DOHH2 (cell line): Measurements from ENCODE around the gene MMP1.

Experiments used
- EZH2phosphoT487 ChIP-seq: fragments of 200-600 bp; sonication (generic); IDR thresholded peaks from 2 replicates; pipeline ENCODE4 v1.6.1; 2017; ENCODE audit warnings: borderline replicate concordance, mild to moderate bottlenecking, antibody characterized with exemption, low read length, moderate library complexity, mixed read lengths
- TF ChIP-seq, protein P1 (sequence below): fragments of 200-600 bp; sonication (generic); IDR thresholded peaks from one replicate; pipeline ENCODE4 v1.5.1; 2014; ENCODE audit warnings: antibody characterized with exemption, mild to moderate bottlenecking, low read depth, low read length; ENCODE audit not compliant: poor library complexity, severe bottlenecking

DNA sequence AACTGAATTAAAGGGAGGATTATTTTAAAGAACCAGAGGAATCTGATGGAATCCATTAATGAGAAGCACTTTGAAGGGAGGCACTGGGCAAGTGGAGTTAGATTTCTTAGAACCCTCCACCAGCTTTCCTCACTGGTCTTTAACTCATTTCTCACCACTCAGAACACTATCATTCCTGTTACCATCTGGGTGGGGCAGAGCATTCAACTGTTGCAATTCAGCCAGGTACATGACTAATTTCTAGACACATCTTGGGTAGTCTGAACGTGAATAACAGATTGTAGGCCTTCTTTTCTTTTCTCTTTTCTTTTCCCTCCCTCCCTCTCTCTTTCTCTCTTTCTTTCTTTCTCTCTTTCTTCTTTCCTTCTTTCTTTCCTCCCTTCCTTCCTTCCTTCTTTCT lies 15.5 kb upstream of the MMP1 start:
- TF ChIP-seq, protein P1, sequence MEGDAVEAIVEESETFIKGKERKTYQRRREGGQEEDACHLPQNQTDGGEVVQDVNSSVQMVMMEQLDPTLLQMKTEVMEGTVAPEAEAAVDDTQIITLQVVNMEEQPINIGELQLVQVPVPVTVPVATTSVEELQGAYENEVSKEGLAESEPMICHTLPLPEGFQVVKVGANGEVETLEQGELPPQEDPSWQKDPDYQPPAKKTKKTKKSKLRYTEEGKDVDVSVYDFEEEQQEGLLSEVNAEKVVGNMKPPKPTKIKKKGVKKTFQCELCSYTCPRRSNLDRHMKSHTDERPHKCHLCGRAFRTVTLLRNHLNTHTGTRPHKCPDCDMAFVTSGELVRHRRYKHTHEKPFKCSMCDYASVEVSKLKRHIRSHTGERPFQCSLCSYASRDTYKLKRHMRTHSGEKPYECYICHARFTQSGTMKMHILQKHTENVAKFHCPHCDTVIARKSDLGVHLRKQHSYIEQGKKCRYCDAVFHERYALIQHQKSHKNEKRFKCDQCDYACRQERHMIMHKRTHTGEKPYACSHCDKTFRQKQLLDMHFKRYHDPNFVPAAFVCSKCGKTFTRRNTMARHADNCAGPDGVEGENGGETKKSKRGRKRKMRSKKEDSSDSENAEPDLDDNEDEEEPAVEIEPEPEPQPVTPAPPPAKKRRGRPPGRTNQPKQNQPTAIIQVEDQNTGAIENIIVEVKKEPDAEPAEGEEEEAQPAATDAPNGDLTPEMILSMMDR = no peak
- no peak for TF ChIP-seq EZH2phosphoT487
